AML-193 (cell line): ENCODE results near the gene SMIM43.
"Not testable (repeated sequence)": the region's sequence is repeated elsewhere in the genome, so short reads cannot be mapped to it uniquely, and the experiment has no call there.

Source experiments
- DNase-seq, 2 experiments: peaks; one replicate each; lab custom pipeline; 2025; lab: John Stamatoyannopoulos, UW

SMIM43 gene

DNA sequence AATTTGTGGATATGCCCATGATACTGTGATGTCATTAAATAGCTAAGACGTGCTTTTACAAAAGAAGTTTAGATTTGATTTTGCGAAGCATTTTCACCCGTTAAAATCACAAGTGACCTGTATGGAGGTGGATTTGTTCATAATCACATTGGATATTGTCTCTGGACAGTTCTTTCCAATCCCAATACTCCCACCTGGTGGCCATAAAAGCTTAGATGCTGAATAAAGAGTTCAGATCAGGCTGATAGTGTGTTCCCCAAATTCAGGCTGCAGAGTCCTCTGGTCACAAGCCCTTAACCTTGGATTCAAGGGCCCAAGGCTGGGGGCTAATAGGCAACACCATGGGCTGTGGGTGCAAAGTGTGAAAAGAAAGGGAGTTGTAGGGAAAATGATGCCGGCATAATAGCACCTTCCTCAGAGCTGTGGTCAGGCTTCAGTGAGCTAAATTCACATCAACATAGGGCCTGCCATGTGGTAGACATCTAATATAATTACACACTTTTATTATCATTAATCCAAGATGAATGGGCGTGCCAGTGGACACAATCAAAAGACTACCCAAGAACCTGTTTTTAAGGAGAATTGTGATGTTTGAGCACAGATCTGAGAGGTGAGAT, 28.1 kb downstream of the SMIM43 start:
- peak; percentile 14 to 24 for DNase-seq

DNA sequence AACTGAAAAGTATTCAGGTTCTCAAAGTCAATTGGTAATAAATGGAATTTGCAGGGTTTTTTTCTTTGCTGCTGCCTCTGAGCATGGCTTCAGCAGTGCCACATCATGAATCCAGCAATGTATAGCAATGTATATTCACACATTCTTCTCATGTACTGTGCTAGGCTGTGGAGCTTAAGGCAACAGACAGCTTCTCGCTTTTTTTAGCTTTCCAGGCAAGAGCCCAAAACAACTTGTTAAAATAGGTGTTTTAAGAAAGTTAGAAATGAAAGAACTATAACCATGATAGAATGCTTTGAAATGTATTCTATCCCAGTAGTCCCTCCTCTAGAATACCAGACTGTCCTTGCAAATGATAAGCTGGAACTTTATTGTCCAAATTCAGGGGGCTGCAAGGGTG, 30.4 kb downstream of the SMIM43 start:
- DNase-seq, result no peak

DNA sequence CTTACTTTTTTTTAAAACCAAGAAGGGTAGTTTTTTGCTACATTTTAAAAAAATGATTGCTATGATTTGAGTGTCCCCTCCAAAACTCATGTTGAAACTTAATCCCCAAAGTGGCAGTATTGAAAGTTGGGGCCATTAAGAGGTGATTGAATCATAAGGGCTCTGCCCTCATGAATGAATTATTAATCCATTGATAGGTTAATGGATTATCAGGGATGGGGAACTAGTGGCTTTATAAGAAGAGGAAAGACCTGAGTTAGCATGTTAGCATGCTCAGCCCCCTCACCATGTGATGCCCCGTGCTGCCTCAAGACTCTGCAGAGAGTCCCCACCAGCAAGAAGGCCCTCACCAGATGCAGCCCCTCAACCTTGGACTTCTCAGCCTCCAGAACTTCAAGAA, 31.0 kb downstream of the SMIM43 start:
- DNase-seq, result no peak

DNA sequence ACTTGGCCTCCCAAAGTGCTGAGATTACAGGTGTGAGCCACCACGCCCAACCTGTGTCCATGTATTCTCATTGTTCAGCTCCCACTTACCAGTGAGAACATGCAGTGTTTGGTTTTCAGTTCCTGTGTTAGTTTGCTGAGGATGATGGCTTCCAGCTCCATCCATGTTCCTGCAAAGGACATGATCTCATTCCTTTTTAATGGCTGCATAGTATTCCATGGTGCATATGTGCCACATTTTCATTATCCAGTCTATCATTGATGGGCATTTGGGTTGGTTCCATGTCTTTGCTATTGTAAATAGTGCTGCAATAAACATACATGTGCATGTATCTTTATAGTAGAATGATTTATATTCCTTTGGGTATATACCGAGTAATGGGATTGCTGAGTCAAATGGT, 35.2 kb downstream of the SMIM43 start:
- not testable (repeated sequence) for DNase-seq

DNA sequence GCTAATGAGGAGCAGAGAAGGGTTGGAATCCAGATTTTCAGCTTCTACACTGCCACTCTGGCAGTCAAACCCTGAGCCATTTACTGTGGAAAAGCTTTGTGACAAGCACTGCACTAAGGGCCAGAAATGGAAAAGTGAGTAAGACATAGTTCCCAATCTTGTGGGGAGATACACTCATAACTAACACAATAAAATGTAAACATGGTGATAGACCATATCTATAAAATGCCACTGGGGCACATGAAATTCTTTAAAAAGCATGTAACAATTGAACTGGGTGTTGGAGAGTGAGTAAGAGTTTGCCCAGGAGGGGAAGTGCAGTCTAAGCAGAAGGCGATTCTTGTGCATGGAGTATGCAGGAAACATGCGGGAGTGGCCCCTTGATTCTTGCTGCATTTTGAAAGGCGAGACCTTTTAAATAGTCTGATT, 36.2 kb downstream of the SMIM43 start:
- no peak for DNase-seq

DNA sequence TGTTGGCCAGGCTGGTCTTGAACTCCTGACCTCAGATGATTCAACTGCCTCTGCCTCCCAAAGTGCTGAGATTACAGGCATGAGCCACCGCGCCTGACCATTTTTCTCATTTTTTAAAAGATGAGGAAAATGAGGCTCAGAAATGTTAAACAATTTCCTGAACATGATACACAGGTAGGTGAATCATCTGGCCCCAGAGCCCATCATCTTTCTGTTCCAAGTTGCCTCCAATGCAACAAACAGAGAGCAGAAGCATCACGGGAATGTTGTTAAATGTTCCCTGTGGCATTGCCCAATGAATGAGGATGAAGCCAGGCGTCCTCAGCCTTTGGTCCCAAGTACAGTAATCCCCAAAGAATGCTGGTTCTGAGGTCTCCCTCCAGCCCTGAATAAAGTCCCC, 36.9 kb downstream of the SMIM43 start:
- no peak for DNase-seq

DNA sequence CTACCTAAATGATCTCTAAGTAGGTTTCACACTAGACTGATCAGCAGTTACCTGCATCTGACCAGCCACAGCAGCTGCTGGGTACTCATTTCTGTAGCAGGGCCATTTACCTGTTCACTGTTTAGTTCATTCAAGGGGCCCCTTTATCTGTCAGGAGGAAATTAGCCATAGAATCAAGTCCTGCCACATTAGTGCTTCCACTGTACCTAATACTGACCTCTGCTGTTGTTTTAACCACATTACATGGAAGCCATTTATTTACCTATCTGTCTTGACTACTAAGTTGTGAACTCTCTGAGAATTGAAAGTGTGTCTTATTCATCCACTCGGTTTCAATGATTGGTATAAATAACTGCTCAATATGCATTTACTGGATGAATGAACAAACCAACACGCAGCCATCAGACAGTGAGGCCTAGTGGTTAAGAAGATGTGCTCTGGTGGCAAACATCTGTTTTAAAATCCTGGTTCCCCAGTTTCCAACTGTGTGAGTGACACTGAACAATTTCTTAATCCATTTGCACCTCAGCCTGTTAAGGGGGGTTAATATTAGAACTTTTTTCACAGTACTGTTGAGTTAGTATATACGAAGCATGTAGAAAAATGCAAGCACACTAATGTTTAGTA, 38.2 kb downstream of the SMIM43 start:
- peak; percentile 39 for DNase-seq

DNA sequence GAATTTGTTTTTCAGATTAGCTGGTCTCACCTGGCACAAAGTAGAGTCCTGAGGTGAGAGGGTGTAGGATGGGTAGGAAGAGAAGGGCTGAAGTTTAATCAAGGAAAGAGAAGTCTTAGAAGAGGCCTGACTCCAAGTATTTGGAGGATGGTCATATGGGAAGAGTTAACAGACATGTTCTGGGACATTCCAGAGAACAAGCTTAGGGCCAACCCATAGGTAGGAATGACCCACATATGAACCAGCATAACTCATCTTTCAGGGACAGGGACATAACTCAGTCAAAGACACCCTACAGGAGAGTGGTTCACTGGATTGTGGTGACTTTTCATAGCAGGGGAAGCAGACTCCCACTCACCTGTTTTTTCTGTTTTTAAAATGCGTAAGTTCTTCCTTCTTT, 40.3 kb downstream of the SMIM43 start:
- no peak for DNase-seq

DNA sequence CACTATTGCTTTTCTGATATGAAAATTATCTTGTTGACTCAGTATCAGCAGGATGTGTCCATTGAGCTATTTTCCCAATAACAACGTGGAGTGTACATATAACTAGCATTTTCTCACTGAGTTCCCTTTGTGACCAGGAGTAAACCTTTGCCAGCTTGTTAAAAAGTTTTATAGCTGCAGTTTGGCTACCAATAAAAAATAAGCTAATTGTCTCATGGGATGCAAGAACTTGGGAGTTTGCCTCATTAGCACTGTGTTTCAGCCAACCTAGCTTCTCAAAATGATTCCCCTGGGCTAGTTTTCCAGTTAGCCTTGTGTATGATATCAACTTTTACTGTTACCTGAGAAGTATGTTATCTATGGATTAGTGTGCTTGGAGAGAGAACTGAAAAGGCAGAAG, 43.3 kb downstream of the SMIM43 start:
- no peak for DNase-seq

DNA sequence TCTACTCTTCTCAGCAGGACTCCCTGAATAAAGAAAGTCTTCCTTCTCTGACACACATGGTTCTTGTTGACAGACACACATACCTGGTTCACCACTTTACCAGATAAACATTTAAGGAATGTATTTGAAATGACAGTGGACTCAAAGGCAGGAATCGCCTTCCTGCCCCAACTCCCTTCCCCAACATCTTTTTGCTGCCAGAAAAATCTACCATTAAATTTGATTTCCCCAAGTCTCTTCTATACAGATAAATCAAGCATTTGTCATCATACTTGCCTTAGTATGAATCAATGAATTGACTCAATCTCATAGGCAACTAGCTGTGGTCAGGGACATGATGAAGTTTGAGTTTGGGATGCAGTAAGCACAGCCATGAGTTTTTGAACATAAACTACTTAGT, 44.9 kb downstream of the SMIM43 start:
- no peak for DNase-seq

DNA sequence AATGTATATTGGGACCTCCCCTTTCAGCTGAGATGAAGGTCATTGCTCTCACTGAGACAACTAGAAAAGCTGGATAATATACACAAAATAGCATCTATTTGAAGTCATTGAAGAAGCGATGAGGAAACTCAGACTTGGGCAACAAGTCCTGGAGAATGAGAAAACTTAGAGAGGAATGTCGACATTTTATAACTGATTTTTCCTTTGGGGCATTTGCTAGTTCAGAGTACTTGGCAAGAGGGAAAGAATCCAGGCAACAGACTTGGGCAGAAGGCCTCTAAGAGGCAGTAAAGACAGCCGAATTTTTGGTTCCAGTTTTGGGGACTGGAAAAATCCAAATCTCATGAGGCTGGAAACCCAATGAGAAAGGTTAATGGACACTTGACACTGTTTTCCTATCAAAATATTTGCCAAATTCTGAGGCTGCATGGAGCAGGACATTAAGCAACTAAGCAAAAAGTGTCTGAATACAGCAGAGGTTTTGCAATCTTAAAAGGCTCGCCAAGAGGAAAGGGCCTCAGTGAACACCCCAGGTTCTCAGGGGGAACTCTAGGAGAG, 47.2 kb downstream of the SMIM43 start:
- DNase-seq, result no peak

DNA sequence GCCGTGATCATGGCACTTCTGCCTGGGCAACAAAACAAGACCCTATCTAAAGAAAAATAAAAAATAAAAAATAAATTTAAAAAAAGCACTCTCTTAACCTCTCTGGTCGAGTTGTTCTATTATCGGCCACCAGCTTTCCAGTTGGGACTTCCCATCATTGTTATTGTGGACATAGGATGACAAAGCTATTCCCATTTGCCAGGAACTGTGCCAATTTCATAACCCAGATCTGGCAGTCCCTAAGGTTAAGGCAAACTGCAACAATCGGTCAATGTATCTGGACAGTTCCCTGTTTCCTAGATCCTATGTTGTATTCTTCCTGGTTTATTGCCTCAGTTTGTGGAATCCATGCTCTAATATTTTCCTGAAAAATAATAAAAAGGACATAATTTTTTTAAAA, 50.4 kb downstream of the SMIM43 start:
- DNase-seq, result no peak

DNA sequence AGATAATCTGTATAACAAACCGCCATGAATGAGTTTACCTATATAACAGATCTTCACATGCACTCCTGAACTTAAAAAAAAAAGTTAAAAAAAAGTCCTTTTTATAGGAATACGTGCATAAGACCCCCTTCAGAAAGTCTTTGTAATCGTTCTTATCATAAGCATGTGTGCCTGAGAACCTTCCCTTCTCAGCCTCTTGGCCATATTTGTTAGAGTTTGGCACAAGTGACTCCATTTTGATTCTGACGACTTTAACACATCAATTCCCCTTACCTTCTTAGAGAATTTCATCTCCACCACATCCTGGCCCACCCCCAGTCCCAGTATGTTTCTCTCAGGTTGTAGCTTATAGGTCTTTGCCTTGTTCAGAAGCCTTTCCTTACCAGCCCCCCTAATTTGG, 52.2 kb downstream of the SMIM43 start:
- DNase-seq, result no peak

DNA sequence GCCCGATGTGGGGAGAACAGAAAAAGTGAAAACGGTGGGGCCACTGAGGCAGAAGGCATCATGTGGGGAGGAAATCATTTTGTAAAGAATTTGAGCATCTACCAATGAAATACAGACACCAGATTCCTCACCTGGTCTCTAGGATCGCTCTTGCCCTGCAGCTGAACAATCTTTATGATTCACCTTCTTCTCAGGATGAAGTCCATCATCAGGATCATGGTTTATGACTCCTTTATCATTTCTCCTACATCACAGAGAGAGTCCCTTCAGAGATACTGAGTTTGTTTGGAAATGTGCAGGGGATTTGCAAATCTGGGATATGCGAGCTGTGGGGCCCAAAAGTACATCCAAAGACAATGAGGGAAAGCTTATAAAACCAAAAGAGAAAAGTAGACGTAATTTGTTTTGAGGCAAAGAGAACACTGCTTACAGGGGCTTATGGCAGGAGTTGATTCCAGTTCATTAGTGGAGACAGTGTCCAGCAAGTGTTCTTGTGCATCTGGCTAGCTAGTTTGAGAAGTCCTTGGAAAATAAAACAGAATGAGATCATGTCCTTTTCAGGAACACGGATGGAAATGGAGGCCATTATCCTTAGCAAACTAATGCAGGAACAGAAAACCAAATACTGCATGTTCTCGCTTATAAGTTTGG, 52.8 kb downstream of the SMIM43 start:
- DNase-seq, result no peak

DNA sequence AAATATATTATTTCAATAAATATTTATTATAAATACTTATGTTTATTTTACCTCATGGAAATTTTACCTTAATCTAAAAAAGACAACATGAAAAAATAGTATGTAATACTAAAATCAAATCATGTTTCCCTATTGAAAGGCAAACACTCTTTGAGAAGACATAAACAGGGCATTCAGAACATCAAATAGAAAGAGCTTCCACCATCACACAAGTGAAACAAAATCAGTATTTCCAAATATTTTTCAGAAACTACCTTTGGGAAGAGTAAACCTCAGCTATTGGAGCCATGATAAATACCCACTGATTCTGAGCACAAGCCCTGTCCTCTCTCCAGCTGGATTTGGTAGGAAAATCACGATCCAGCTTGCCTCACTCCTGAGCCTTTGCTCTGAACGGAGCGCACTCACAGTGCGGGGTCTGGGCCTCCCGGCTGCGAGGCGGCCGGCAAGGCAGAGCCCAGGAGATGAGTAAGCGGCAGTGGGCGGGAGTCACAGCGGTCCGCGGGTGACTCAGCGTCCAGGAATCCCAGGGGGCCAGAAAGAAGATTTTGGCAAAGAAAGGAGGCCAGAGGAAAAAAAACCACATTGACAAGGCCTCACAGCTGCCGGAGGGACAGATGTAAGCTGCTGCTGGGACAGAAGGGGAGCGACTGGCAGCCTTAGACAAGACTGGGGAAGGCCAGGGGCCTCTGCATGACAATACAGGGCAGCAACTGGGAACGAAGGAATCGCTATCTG, 53.5 kb downstream of the SMIM43 start:
- no peak for DNase-seq

DNA sequence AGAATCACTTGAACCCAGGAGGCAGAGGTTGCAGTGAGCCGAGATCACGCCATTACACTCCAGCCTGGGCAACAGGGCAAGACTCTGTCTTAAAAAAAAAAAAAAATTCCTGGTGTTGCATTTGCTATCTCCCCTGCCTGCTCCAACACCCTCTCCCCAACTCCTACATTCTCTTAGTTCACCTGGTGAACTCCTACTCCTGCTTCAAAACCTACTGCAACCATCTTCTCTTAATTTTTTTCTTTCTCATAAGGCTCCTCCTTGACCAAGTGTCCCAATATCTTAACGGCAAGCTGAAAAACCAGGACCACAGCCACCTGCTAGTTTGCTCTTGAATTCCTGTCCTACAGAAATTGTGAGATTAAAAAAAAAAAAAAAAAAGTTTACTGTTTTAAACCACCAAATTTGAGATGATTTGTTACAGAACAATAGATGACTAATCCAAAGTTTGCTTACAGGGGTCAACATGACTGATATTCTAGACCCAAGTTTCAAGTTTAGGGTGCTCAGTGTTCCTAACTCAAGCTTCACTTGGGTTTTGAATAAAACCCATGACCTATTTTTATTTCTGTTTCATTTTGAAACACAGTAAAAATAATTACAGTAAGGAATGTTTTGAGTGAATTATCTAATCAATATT, 55.1 kb downstream of the SMIM43 start:
- DNase-seq, result no peak
